Stomach (tissue), 4 donors: ENCODE measurements around the gene SYTL1.

Experiments
- EP300 ChIP-seq: sonication (generic); formaldehyde crosslinking; IDR thresholded peaks from one replicate; pipeline ENCODE4 v1.6.1; 2017; ENCODE audit warnings: antibody characterized with exemption
- POLR2AphosphoS5 ChIP-seq, 3 donors: sonication (generic); formaldehyde crosslinking; IDR thresholded peaks; one replicate each; pipeline ENCODE4 v1.6.1; 2016; ENCODE audit warnings: antibody characterized with exemption in 3 of 3
- TF ChIP-seq, protein P1 (sequence below), 7 experiments: fragments of 450-650 bp in 4 of 7; fragments of 200-600 bp in 3 of 7; sonication (generic) in 3 of 7; IDR thresholded peaks; one replicate each; pipeline ENCODE4 v1.5.1; 2016 to 2019; ENCODE audit warnings: antibody characterized with exemption in 7 of 7, control low read depth in 2 of 7, mild to moderate bottlenecking in 1 of 7

DNA sequence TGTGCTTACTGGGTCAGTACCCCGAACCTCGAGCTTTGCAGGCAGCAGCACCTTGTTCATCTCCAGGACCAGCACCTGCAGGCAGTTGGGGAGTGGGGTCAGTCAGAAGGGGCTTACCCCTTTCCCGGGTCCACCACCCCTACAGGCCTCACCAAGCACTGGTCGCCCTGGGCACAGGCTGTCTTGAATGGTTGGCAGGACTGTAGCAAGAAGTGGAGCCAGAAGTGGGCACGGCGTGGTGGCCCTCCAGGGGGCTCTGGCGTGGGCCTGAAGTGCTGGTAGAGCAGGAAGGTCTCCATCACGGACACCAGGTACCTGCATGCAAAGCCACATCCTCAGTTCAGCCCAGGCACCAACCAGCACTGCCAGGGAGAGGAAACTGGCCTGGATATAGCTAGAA, 19.7 kb downstream of the SYTL1 start:
- TF ChIP-seq EP300 (no peak), POLR2AphosphoS5 (IDR thresholded peaks at IDR 0.05) (no peak)
- TF ChIP-seq, protein P1, sequence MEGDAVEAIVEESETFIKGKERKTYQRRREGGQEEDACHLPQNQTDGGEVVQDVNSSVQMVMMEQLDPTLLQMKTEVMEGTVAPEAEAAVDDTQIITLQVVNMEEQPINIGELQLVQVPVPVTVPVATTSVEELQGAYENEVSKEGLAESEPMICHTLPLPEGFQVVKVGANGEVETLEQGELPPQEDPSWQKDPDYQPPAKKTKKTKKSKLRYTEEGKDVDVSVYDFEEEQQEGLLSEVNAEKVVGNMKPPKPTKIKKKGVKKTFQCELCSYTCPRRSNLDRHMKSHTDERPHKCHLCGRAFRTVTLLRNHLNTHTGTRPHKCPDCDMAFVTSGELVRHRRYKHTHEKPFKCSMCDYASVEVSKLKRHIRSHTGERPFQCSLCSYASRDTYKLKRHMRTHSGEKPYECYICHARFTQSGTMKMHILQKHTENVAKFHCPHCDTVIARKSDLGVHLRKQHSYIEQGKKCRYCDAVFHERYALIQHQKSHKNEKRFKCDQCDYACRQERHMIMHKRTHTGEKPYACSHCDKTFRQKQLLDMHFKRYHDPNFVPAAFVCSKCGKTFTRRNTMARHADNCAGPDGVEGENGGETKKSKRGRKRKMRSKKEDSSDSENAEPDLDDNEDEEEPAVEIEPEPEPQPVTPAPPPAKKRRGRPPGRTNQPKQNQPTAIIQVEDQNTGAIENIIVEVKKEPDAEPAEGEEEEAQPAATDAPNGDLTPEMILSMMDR (IDR thresholded peaks at IDR 0.05), result no peak
